Endodermal cell (in vitro differentiated cells): ENCODE results near the gene TLK2. TPM values are rescaled to one million over a fixed set of nuclear protein-coding genes. Genes with fewer than 3 reads are reported as not detected.
A peak's percentile ranks its signal among the peaks of the same experiment; 100 is the strongest.
"Not testable (repeated sequence)": the region's sequence is repeated elsewhere in the genome, so short reads cannot be mapped to it uniquely, and the experiment has no call there.

Source experiments
- DNase-seq: peaks from one replicate; pipeline ENCODE4 v3.0.0-alpha.2; 2017
- H3K27ac ChIP-seq: 2 replicates; pipeline ENCODE4 v1.5.1; 2013; ENCODE audit warnings: mild to moderate bottlenecking, low read depth, low read length, moderate library complexity
- H3K27me3 ChIP-seq: 2 replicates; pipeline ENCODE4 v1.6.1; 2013; ENCODE audit warnings: mild to moderate bottlenecking, low read length, moderate library complexity; ENCODE audit not compliant: insufficient read depth, control insufficient read depth, poor library complexity, severe bottlenecking
- H3K36me3 ChIP-seq: 2 replicates; pipeline ENCODE4 v1.7.0; 2013; ENCODE audit warnings: mild to moderate bottlenecking, low read length, moderate library complexity; ENCODE audit not compliant: control insufficient read depth, insufficient read depth
- H3K4me1 ChIP-seq: one replicate; pipeline ENCODE4 v1.7.0; 2013; ENCODE audit warnings: low read length; ENCODE audit not compliant: control insufficient read depth, insufficient read depth
- H3K4me3 ChIP-seq: 2 replicates; pipeline ENCODE4 v1.5.1; 2013; ENCODE audit warnings: mild to moderate bottlenecking, low read length, moderate library complexity
- H3K9ac ChIP-seq: 2 replicates; pipeline ENCODE4 v1.6.1; 2013; ENCODE audit warnings: mild to moderate bottlenecking, low read length, moderate library complexity; ENCODE audit not compliant: poor library complexity, severe bottlenecking; ENCODE audit errors: extremely low read depth
- H3K9me3 ChIP-seq: 2 replicates; pipeline ENCODE4 v1.6.1; 2013; ENCODE audit warnings: mild to moderate bottlenecking, low read length, moderate library complexity; ENCODE audit not compliant: control insufficient read depth
- H3K27ac Mint-ChIP-seq: 2 replicates; pipeline ENCODE4 v1.8.0; 2020; ENCODE audit warnings: mixed read lengths
- H3K27me3 Mint-ChIP-seq: 2 replicates; pipeline ENCODE4 v1.8.0; 2021; ENCODE audit warnings: mild to moderate bottlenecking, mixed read lengths; ENCODE audit not compliant: insufficient read depth
- H3K36me3 Mint-ChIP-seq: 2 replicates; pipeline ENCODE4 v1.8.0; 2020; ENCODE audit warnings: low read depth, mixed read lengths
- H3K4me1 Mint-ChIP-seq: 2 replicates; pipeline ENCODE4 v1.8.0; 2020; ENCODE audit warnings: mixed read lengths
- H3K4me3 Mint-ChIP-seq: 2 replicates; pipeline ENCODE4 v1.8.0; 2020; ENCODE audit warnings: mild to moderate bottlenecking, moderate library complexity, mixed read lengths
- H3K9me3 Mint-ChIP-seq: 2 replicates; pipeline ENCODE4 v1.8.0; 2020; ENCODE audit warnings: mild to moderate bottlenecking, mixed read lengths
- WGBS, 2 experiments: methylation state at CpG; one replicate each; pipeline versions ENCODE4 v1.1.5 to v1.1.7; 2013; ENCODE audit warnings: missing lambda C conversion rate in 2 of 2, mixed read lengths in 1 of 2; ENCODE audit not compliant: insufficient coverage in 1 of 2, insufficient read length in 1 of 2; 5-methylcytosine and 5-hydroxymethylcytosine counted together
- total RNA-seq, 2 donors: library from RNA; stranded (reverse); fragmentation: NEBNext Ultra II Directional in 1 of 2; extraction: Animal tissue kit (Norgen Biotek cat#: 25700) in 1 of 2; gene quantifications; 2 replicates in 1 of 2; 3 replicates in 1 of 2; pipeline ENCODE4 v1.2.1, GENCODE V29; 2021
- TF ChIP-seq, protein P1 (sequence below): fragments of 200-600 bp; sonication (generic); conservative IDR thresholded peaks from 2 replicates; pipeline ENCODE4 v1.5.0; 2021; ENCODE audit warnings: antibody characterized with exemption, mild to moderate bottlenecking

TLK2 gene
- total RNA-seq, 2 donors from 2014 or later, result 76.2 to 89.2 TPM

DNA sequence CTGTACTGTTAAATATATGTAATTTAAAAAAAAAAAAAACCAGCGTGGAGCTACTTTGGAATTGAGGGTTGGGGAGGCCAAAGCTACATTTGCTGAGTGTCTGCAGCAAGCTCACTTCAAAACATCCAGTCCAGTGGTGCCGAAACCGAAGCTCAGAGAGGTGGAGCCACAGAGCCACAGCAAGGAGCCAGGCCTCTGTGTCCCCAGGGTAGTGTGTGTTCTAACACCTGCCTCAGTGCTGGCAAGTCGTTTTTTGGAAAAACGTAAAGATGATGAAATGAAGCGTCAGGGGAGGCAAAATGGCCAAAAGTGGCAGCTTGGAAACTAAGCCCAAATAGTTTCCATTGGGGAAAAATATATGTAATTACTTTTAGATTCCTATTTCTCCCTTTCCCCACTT is 112.7 kb downstream of the TLK2 start:
- TF ChIP-seq, protein P1, sequence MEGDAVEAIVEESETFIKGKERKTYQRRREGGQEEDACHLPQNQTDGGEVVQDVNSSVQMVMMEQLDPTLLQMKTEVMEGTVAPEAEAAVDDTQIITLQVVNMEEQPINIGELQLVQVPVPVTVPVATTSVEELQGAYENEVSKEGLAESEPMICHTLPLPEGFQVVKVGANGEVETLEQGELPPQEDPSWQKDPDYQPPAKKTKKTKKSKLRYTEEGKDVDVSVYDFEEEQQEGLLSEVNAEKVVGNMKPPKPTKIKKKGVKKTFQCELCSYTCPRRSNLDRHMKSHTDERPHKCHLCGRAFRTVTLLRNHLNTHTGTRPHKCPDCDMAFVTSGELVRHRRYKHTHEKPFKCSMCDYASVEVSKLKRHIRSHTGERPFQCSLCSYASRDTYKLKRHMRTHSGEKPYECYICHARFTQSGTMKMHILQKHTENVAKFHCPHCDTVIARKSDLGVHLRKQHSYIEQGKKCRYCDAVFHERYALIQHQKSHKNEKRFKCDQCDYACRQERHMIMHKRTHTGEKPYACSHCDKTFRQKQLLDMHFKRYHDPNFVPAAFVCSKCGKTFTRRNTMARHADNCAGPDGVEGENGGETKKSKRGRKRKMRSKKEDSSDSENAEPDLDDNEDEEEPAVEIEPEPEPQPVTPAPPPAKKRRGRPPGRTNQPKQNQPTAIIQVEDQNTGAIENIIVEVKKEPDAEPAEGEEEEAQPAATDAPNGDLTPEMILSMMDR, result no peak
- Histone ChIP-seq H3K27ac (no peak overlapping the region), H3K9ac (no peak overlapping the region), H3K9me3 (peaks cover 23% of the 10 kb centered on the region), H3K4me3 (no peak overlapping the region), H3K36me3 (peaks cover 75% of the 10 kb centered on the region), H3K27me3 (no peaks in the 10 kb centered on the region), H3K4me1 (no peaks in the 10 kb centered on the region)
- no peak overlapping the region for H3K27ac Mint-ChIP-seq
- H3K4me3 Mint-ChIP-seq, result no peak overlapping the region
- no peak for DNase-seq
- no peaks in the 10 kb centered on the region for H3K27me3 Mint-ChIP-seq
- H3K4me1 Mint-ChIP-seq, result no peaks in the 10 kb centered on the region
- peaks cover 53% of the 10 kb centered on the region for H3K36me3 Mint-ChIP-seq
- 86 to 88% methylated on average over 4 to 6 of the region's 6 CpGs for WGBS, 2 experiments
- H3K9me3 Mint-ChIP-seq, result peaks cover 9% of the 10 kb centered on the region

- not testable (repeated sequence) for H3K4me3 Mint-ChIP-seq, H3K27ac Mint-ChIP-seq, H3K27ac ChIP-seq, H3K27me3 ChIP-seq, H3K9ac ChIP-seq, H3K4me3 ChIP-seq, H3K4me1 Mint-ChIP-seq, H3K4me1 ChIP-seq, H3K27me3 Mint-ChIP-seq, DNase-seq
- H3K36me3 ChIP-seq, result peaks cover 78% of the 10 kb centered on the region
- Mint-ChIP-seq H3K36me3 (peaks cover 55% of the 10 kb centered on the region), H3K9me3 (peaks cover 14% of the 10 kb centered on the region)
- peaks cover 28% of the 10 kb centered on the region for H3K9me3 ChIP-seq
- WGBS, 2 experiments, result 88 to 100% methylated on average over 4 to 11 of the region's 11 CpGs
These were observed 113.2 kb downstream of the TLK2 start for GRCh38 chr17:62591822-62592221.

DNA sequence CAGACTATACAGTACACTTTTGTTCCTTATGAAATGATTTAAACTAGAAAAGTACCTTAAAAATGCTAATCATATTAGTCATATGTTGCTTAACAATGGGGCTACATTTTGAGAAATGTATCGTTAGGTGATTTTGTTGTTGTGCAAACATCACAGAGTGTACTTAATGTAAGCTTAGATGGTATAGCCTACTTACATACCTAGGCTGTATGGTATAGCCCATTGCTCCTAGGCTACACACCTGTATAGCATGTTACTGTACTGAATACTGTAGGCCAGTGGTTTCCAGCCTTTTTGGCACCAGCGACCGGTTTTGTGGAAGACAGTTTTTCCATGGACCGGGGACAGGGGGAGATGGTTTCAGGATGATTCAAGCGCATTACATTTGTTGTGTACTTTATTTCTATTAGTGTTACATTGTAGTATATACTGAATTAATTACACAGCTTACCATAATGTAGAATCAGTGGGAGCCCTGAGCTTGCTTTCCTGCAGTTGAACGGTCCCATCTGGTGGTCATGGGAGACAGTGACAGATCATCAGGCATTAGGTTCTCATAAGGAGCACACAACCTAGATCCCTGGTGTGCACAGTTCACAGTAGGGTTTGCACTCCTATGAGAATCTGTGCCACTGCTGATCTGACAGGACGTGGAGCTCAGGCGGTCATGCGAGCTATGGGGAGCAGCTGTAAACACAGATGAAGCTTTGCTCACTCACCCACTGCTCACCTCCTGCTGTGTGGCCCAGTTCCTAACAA is 113.9 kb downstream of the TLK2 start:
- Histone ChIP-seq H3K27ac (no peak overlapping the region), H3K36me3 (peaks cover 78% of the 10 kb centered on the region), H3K4me1 (no peaks in the 10 kb centered on the region), H3K9me3 (peaks cover 34% of the 10 kb centered on the region), H3K27me3 (no peaks in the 10 kb centered on the region), H3K4me3 (no peak overlapping the region), H3K9ac (no peak overlapping the region)
- H3K36me3 Mint-ChIP-seq, result peaks cover 57% of the 10 kb centered on the region
- WGBS, 2 experiments, result 92 to 98% methylated on average over 5 to 8 of the region's 9 CpGs
- no peak for DNase-seq
- no peak overlapping the region for H3K4me3 Mint-ChIP-seq
- TF ChIP-seq, protein P1, result peak; percentile 28
- H3K27ac Mint-ChIP-seq, result peak overlapping the region; percentile 30
- H3K27me3 Mint-ChIP-seq, result no peaks in the 10 kb centered on the region
- H3K4me1 Mint-ChIP-seq, result no peaks in the 10 kb centered on the region
- H3K9me3 Mint-ChIP-seq, result peaks cover 17% of the 10 kb centered on the region
